Cardiac fibroblast (primary cell): ENCODE results near the gene NCEH1.

Experiments
- DNase-seq, 2 donors: peaks; one replicate each; pipeline versions ENCODE4 v3.0.0 to v3.0.0-alpha.2; 2010; ENCODE audit warnings: low read depth in 2 of 2
- H3K4me3 ChIP-seq, 2 donors: replicated peaks in 1 of 2; 1 replicate in 1 of 2; 2 replicates in 1 of 2; pipeline ENCODE4 v1.5.1; 2011; ENCODE audit warnings: low read depth in 2 of 2, low read length in 2 of 2, mild to moderate bottlenecking in 2 of 2, moderate library complexity in 1 of 2
- CTCF ChIP-seq: IDR thresholded peaks from one replicate; pipeline ENCODE4 v1.5.1; 2011; ENCODE audit warnings: low read depth, mild to moderate bottlenecking, low read length, inconsistent platforms

Gene NCEH1

DNA sequence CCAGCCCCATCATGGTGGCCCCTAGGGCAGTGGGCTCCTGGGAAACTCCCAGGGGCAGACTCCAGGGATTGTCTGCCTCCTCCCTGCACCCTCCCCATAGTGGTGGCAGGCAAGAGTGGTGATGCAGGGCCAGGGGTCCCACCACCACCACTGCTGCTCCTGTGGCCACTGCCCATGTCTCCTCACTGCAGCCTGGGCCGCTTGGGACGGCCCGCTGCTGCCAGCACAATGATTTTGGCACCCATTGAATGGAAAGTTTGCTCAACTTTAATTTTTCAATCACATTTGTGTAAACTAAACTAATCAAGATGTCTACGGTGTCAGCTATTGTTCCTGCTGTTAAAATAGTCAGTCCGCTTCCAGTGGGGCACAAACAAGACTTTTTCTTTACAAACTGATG is 95.6 kb downstream of the NCEH1 start:
- DNase-seq: no peak
- no peak for TF ChIP-seq CTCF
- no peak overlapping the region for H3K4me3 ChIP-seq

DNA sequence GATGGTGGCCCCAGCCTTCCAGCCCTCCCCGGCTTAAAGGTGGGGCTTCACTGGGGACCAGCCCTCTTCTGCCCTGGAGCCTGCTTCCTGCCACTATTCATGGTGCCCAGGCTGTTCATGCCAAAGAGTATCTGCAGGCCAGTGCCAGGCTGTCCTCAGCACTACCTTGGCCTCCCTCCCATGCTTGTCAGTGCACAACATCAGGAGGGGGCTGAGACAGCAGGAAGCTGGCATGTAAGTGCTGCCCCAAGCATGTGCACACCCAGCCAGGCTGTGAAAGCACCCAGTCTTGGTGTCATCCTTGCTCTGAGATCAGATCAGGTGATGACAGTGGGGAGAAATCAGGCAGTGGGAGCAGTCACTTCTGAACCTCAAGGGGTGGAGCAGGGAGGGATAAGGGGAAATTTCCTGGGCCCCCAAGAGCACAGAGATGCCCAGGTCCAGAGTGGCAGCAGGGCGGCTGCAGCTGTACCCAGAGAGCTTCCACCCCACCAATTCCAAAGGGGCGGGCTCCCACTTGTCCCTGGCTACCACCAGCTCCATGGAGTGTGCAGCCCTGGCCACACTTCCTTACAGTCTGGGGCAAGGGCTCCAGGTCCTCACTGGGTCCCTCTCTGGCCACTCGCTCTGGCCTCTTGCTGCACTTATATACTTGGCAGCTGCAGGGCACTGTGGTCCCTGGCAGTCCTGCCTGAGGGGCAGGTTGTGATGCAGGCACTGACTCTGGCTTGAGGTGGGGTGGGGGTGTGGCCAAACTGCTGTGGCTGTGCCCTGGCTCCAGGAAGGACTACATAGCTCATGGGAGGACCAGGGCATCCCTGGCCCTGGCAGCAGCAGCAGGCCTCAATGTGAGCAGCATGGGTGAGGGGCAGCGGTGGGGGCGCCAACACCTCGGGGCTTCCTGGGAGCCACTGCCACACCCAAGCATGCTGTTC is 96.3 kb downstream of the NCEH1 start:
- no peak for TF ChIP-seq CTCF
- no peak overlapping the region for H3K4me3 ChIP-seq
- DNase-seq: no peak

DNA sequence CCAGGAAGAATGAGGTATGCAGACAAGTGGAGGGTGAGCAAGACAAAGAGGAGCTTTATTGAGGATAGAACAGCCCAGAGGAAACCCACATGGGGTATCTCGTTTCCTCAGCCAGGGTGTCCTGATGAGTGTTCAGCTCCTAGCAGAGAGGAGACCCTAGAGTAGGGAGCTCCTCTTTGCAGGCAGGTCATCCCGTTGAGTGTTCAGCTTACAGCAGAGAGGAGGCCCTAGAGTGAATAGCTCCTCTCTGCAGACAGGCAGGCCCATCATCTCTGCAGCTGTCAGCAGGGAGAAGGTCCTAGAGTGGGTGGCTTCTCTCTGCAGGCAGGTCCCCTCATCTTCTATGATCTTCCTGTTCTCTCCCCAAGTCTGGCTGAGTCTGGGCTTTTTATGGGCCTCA is 97.0 kb downstream of the NCEH1 start:
- no peak for TF ChIP-seq CTCF
- no peak for DNase-seq

GRCh38 chr3:172612871-172613678 is 97.8 kb downstream of the NCEH1 start:
- H3K4me3 ChIP-seq: no peak overlapping the region
- DNase-seq: no peak
- no peak for TF ChIP-seq CTCF

More for the DNA sequence above, 97.0 kb downstream of the NCEH1 start:
- H3K4me3 ChIP-seq: no peak overlapping the region

GRCh38 chr3:172609750-172610149 is 101.1 kb downstream of the NCEH1 start:
- H3K4me3 ChIP-seq: no peak overlapping the region
- no peak for TF ChIP-seq CTCF
- DNase-seq: no peak

- no peak for DNase-seq
- no peak overlapping the region for H3K4me3 ChIP-seq
- no peak for TF ChIP-seq CTCF
These were observed 102.3 kb downstream of the NCEH1 start for GRCh38 chr3:172608575-172608974.
